SK-N-MC (cell line): Measurements from ENCODE around the gene FILIP1L.

ENCODE experiments used
- EZH2 ChIP-seq: fragments of 200-600 bp; sonication (generic); IDR thresholded peaks from one replicate; pipeline ENCODE4 v1.6.1; 2017; ENCODE audit warnings: antibody characterized with exemption
- POLR2AphosphoS5 ChIP-seq: IDR thresholded peaks from 2 replicates; pipeline ENCODE4 v1.6.1; 2012; ENCODE audit warnings: mild to moderate bottlenecking, low read depth, low read length, borderline replicate concordance

DNA sequence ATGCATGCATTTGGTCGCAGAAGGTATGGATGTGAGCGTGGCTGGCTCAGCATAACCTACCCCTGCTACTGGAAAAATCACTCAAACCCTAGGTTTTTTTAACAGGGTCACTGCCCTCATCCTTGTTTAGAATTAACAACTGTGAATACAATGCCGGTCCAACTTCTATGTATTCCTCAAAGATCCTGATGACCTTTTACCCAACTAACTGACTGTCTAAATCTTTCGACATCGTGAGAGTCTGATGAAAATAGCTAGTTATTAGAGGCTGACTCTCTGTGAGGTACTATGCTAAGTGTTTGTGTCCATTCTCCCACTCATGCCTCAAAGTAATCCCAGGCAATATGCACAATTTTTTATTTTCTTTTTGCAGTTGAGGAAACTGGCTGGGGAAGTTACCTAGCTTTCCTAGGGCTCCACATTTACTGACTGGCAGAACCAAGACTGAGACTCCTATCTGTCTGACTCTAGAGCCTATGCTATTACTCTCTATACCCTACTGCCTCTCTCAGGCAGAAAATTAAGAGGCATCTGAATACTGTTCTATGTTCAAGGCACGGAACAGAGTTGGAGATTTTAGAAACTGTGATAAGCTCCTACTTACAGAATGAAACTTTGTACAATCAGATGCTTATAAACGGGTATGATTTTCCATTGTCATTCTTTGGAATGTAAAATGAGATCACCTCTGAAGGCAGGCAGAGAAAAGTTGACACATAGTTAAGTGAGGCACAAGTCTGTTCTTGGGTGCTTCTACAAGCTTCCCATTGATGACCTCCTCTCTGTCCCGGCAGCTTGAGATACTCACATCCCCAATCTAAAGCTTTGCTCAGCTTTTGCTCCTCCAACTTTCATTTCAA, 56.4 kb downstream of the FILIP1L start:
- TF ChIP-seq POLR2AphosphoS5 (no peak), EZH2 (no peak)
